Adrenal gland (tissue), 12 donors: ENCODE measurements around the gene NDUFB10. TPM values are rescaled to one million over a fixed set of nuclear protein-coding genes. Genes with fewer than 3 reads are reported as not detected.
A peak's percentile ranks its signal among the peaks of the same experiment; 100 is the strongest.

ENCODE experiments used
- DNase-seq, 7 donors: peaks; one replicate each; pipeline ENCODE4 v3.0.0-alpha.2; 2019 to 2020
- H3K27ac ChIP-seq, 5 donors: fragments of 200-600 bp; sonication (generic) in 4 of 5; 1 replicate in 3 of 5; 2 replicates in 2 of 5; pipeline versions ENCODE4 v1.5.1 to v1.8.0; 2016 to 2020; ENCODE audit warnings: mild to moderate bottlenecking in 1 of 5
- H3K27me3 ChIP-seq: fragments of 200-600 bp; 2 replicates; pipeline ENCODE4 v1.8.0; 2021
- H3K36me3 ChIP-seq, 2 donors: fragments of 200-600 bp; replicated peaks in 1 of 2; 1 replicate in 1 of 2; 2 replicates in 1 of 2; pipeline versions ENCODE4 v1.5.1 to v1.8.0; 2018 to 2022
- H3K4me1 ChIP-seq, 2 donors: fragments of 200-600 bp; replicated peaks in 1 of 2; 1 replicate in 1 of 2; 2 replicates in 1 of 2; pipeline versions ENCODE4 v1.5.1 to v1.8.0; 2018 to 2021
- H3K4me3 ChIP-seq, 4 donors: fragments of 200-600 bp; sonication (generic) in 3 of 4; one replicate each; pipeline ENCODE4 v1.5.1; 2016 to 2018
- H3K9me3 ChIP-seq, 3 donors: fragments of 200-600 bp; sonication (generic) in 1 of 3; replicated peaks in 1 of 3; 1 replicate in 2 of 3; 2 replicates in 1 of 3; pipeline versions ENCODE4 v1.5.1 to v1.8.0; 2016 to 2021
- POLR2A ChIP-seq, 2 donors: fragments of 450-650 bp; IDR thresholded peaks; one replicate each; pipeline ENCODE4 v1.6.1; 2017; ENCODE audit warnings: antibody characterized with exemption in 2 of 2, mild to moderate bottlenecking in 2 of 2, moderate library complexity in 1 of 2
- WGBS, 4 donors: extraction: QIAGEN DNeasy Blood & Tissue Kit in 2 of 4; methylation state at CpG; one replicate each; pipeline versions ENCODE4 v1.1.5 to v1.1.7; 2013 to 2017; 5-methylcytosine and 5-hydroxymethylcytosine counted together
- intact Hi-C, 2 donors: fragments of 100-400 bp; cut with DNase I; formaldehyde crosslinking; loops; one replicate each; pipeline versions ENCODE4 v1.14.1 to v1.15.0; 2022 to 2023
- polyA plus RNA-seq, 3 donors: library from polyadenylated mRNA; stranded (reverse); fragments of 200-250 nt in 2 of 3; fragments of 350-450 nt in 1 of 3; fragmentation: Illumina TruSeq in 1 of 3; extraction: RNeasy Lipid Tissue Mini Kit (QIAGEN cat#74804) in 1 of 3; gene quantifications; one replicate each; pipeline ENCODE4 v1.2.3, GENCODE V29; 2013 to 2014
- total RNA-seq, 9 donors: library from RNA; depleted of rRNA in 4 of 9; stranded (reverse); fragments of >200 nt in 4 of 9; fragments of 120-200 nt in 1 of 9; fragmentation: NEBNext Ultra II Directional in 1 of 9; extraction: Animal tissue kit (Norgen Biotek cat#: 25700) in 1 of 9; gene quantifications; one replicate each; pipeline versions ENCODE4 v1.1.0 to v1.2.4, GENCODE V29; 2013 to 2023
- TF ChIP-seq, protein P1 (sequence below), 6 experiments: fragments of 450-650 bp in 4 of 6; fragments of 200-600 bp in 2 of 6; sonication (generic) in 1 of 6; IDR thresholded peaks; 1 replicate in 5 of 6; 2 replicates in 1 of 6; pipeline versions ENCODE4 v1.5.1 to v1.8.0; 2016 to 2021; ENCODE audit warnings: antibody characterized with exemption in 6 of 6, mild to moderate bottlenecking in 2 of 6, moderate library complexity in 1 of 6
- donor health status: healthy with polysubstance abuse.
- donor health status: Bipolar disorder and iron deficiency.
- donor health status: DM: yes; HTN: yes; CAD: no.
- donor health status: DM: no; HTN: no; CAD: no.
- donor health status: DM: no; HTN: no; CAD: no.
- donor health status: DM: yes; HTN: yes; CAD: no.

The NDUFB10 gene
- total and polyA plus RNA-seq, 12 donors = 109 to 298 (median 175) TPM

- TF ChIP-seq, protein P1, sequence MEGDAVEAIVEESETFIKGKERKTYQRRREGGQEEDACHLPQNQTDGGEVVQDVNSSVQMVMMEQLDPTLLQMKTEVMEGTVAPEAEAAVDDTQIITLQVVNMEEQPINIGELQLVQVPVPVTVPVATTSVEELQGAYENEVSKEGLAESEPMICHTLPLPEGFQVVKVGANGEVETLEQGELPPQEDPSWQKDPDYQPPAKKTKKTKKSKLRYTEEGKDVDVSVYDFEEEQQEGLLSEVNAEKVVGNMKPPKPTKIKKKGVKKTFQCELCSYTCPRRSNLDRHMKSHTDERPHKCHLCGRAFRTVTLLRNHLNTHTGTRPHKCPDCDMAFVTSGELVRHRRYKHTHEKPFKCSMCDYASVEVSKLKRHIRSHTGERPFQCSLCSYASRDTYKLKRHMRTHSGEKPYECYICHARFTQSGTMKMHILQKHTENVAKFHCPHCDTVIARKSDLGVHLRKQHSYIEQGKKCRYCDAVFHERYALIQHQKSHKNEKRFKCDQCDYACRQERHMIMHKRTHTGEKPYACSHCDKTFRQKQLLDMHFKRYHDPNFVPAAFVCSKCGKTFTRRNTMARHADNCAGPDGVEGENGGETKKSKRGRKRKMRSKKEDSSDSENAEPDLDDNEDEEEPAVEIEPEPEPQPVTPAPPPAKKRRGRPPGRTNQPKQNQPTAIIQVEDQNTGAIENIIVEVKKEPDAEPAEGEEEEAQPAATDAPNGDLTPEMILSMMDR (IDR thresholded peaks at IDR 0.05) = no peak
- no peak for TF ChIP-seq POLR2A (IDR thresholded peaks at IDR 0.05)
- WGBS, 4 donors = 2 to 5% (median 3%) methylated on average over 10 to 50 of the region's 50 CpGs
- H3K27me3 ChIP-seq = peaks cover 22% of the 10 kb centered on the region
- peaks cover 4 to 21% of the 10 kb centered on the region in 2 donors for H3K4me1 ChIP-seq
- intact Hi-C loops = no loop called here
- no peak overlapping the region for H3K4me3 ChIP-seq
- DNase-seq = peak in 1 of 7 donors; percentile 38
- H3K27ac ChIP-seq = peak overlapping the region in 1 of 5 donors; percentile 52
- H3K36me3 ChIP-seq = peaks cover 0 to 15% of the 10 kb centered on the region in 2 donors
- H3K9me3 ChIP-seq = no peaks in the 10 kb centered on the region
Measured at GRCh38 chr16:1990351-1991134, 31.2 kb downstream of the NDUFB10 start.

DNA sequence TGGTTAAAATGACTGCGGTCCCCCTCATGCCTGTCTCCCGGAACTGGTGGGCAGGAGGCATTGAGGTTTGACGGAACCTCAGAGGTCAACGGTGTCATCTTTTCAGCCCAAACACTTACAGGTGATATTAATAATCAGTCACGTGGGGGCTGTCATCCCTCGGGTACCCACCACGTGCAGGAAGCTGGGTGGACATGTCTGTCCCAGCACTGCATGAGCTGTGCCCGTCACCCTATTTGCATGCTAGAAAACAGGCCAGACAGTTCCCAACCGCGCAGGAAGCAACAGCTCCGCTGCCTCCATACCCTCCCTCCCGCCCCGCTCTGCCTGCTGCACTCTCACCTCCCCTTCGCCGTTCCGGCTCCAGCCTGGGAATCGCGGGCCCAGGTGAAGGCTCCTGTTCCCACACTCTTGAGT lies 31.8 kb downstream of the NDUFB10 start:
- H3K36me3 ChIP-seq = peaks cover 0 to 9% of the 10 kb centered on the region in 2 donors
- peaks cover 4 to 21% of the 10 kb centered on the region in 2 donors for H3K4me1 ChIP-seq
- DNase-seq = peak in 1 of 7 donors; percentile 69
- TF ChIP-seq, protein P1 (IDR thresholded peaks at IDR 0.05) = no peak
- TF ChIP-seq POLR2A (IDR thresholded peaks at IDR 0.05) = no peak
- peak overlapping the region in 1 of 5 donors; percentile 50 for H3K27ac ChIP-seq
- peaks cover 22% of the 10 kb centered on the region for H3K27me3 ChIP-seq
- no peaks in the 10 kb centered on the region for H3K9me3 ChIP-seq
- H3K4me3 ChIP-seq = no peak overlapping the region
- WGBS, 4 donors = 10 to 16% (median 14%) methylated on average over 4 to 18 of the region's 18 CpGs
- intact Hi-C loops = no loop called here

DNA sequence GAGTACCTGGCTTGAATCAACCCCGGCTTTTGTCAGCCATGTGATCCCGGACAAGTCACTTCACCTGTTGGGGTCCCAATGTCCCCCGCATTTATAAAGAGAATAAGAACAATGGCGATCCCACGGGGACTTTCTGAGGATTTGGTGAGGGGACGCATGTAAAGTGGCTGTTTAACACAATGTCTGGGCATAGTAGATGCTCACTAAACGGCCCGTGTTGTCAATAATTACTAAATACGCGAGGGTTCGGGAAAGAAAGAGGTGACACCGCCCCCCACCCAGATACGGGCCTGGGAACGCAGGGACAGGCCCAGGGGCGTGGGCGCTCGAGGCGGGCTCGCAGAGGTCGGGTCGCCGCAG lies 32.2 kb downstream of the NDUFB10 start:
- intact Hi-C loops = no loop called here
- Histone ChIP-seq H3K36me3 (peaks cover 0 to 4% of the 10 kb centered on the region in 2 donors), H3K4me1 (peaks cover 4 to 23% of the 10 kb centered on the region in 2 donors), H3K27ac (peak overlapping the region in 1 of 5 donors; percentile 50), H3K4me3 (peak overlapping the region in 1 of 4 donors; percentile 27), H3K9me3 (no peaks in the 10 kb centered on the region), H3K27me3 (peaks cover 22% of the 10 kb centered on the region)
- no peak for TF ChIP-seq POLR2A (IDR thresholded peaks at IDR 0.05)
- TF ChIP-seq, protein P1 (IDR thresholded peaks at IDR 0.05) = no peak
- DNase-seq = no peak
- WGBS, 4 donors = 11 to 18% (median 14%) methylated on average over 22 of the region's 22 CpGs; no CpG with 5 or more reads in 1 of the 4 donors

DNA sequence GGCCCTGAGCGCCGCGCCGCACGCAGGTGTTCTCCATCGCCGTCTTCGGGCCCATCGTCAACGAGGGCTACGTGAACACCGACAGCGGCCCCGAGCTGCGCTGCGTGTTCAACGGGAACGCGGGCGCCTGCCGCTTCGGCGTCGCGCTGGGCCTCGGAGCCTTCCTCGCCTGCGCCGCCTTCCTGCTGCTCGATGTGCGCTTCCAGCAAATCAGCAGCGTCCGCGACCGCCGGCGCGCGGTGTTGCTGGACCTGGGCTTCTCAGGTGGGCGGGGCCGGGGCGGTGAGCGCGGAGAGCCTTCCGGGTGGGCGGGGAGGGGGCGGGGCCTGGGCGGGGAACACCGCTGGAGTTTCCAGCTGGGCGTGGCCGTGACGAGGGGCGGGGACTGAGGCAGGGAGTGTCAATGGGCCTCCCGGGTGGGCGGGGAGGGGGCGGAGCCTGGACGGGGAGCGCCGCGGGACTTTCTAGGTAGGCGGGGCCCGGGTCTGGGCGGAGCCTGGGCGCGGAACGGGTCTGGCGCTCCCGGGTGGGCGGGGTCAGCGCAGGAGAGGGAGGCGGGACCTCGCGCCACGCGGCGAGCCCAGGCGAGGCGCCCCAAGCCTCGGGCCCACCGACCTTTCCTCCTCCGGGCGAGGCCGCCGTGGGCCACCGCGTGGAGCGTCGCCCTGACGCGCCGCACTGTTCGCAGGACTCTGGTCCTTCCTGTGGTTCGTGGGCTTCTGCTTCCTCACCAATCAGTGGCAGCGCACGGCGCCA lies 32.8 kb downstream of the NDUFB10 start:
- DNase-seq = peak; percentile 91 to 99 (median 97)
- intact Hi-C loops = no loop called here
- H3K4me1 ChIP-seq = peaks cover 4 to 28% of the 10 kb centered on the region in 2 donors
- H3K27me3 ChIP-seq = peaks cover 22% of the 10 kb centered on the region
- H3K9me3 ChIP-seq = no peaks in the 10 kb centered on the region
- peak overlapping the region in 1 of 5 donors; percentile 50 for H3K27ac ChIP-seq
- H3K36me3 ChIP-seq = no peaks in the 10 kb centered on the region
- H3K4me3 ChIP-seq = peak overlapping the region in 1 of 4 donors; percentile 27
- TF ChIP-seq POLR2A (IDR thresholded peaks at IDR 0.05) = no peak
- TF ChIP-seq, protein P1 (IDR thresholded peaks at IDR 0.05) = no peak
- 3 to 11% (median 5%) methylated on average over 7 to 96 of the region's 96 CpGs; no CpG with 5 or more reads in 1 of the 4 donors for WGBS, 4 donors
